HG02852 (cell line): Measurements from ENCODE around the gene USP38.
"Not testable (repeated sequence)": the region's sequence is repeated elsewhere in the genome, so short reads cannot be mapped to it uniquely, and the experiment has no call there.

Source experiments
- ATAC-seq: cut with Tn5 transposase; IDR thresholded peaks from one replicate; pipeline ENCODE4 v1.9.1; 2021; ENCODE audit warnings: mild to moderate bottlenecking, moderate library complexity; ENCODE audit not compliant: unreplicated experiment

Gene USP38, protein sequence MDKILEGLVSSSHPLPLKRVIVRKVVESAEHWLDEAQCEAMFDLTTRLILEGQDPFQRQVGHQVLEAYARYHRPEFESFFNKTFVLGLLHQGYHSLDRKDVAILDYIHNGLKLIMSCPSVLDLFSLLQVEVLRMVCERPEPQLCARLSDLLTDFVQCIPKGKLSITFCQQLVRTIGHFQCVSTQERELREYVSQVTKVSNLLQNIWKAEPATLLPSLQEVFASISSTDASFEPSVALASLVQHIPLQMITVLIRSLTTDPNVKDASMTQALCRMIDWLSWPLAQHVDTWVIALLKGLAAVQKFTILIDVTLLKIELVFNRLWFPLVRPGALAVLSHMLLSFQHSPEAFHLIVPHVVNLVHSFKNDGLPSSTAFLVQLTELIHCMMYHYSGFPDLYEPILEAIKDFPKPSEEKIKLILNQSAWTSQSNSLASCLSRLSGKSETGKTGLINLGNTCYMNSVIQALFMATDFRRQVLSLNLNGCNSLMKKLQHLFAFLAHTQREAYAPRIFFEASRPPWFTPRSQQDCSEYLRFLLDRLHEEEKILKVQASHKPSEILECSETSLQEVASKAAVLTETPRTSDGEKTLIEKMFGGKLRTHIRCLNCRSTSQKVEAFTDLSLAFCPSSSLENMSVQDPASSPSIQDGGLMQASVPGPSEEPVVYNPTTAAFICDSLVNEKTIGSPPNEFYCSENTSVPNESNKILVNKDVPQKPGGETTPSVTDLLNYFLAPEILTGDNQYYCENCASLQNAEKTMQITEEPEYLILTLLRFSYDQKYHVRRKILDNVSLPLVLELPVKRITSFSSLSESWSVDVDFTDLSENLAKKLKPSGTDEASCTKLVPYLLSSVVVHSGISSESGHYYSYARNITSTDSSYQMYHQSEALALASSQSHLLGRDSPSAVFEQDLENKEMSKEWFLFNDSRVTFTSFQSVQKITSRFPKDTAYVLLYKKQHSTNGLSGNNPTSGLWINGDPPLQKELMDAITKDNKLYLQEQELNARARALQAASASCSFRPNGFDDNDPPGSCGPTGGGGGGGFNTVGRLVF

DNA sequence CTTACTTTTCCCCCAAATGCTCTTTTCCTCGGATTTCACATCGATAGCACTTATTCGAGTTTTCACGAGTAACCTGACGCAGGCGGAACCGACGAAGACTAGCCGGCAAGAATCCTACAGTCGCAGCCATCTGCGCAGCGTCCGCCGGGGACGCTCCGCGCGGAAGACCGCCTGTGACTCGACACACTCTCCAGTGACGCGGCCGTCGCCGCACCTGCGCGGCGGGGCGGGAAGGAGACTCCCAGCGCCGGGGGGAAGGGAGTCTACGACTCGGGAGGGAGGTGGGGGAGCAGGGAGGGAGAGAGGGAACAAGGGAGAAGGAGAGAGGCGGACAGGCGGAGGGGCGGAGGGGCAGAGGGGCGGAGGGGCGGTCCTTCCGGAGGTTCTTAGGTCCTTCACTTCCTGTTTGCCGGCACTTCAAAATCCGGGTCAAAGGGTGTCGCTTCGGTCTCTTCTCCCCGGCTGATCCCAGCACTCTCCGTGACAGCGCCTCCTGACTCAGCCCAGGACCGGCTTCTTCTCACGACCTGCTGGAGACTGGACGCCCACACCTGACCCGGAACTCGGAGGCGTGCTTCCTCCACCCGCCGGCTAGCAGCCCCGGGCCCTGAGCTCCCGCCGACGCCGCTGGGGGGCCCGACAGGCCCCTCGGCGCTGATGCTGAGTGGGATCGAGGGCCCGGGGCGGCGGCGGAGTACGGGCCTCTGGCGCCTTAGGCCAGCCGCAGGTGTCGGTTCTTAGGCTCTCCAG lies at the start of gene USP38:
Gene USP38, plus strand, starts transcription at position 415 of the 750 bp plus-strand sequence. CDS start 534 bp downstream, outside the sequence.
- ATAC-seq: peak; percentile 76

DNA sequence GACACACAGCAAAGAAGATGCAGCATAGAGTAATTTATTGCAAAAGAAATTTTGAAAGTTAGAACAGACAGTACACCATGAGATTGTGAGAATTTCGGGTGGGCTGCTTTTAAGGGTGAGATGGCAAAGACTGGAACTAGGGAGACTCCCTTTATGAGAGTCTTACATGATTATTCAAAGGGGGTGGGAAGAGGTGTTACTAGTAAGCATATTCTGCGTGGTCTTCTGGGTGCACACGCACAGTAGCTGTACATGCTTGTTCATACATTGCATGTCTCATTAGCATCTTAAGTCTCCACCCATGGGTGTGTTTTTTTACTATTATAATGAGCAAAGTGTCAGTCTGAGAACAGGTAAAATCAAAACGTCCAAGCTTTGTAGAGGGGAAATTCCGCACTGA lies 49.4 kb upstream of the USP38 start:
- ATAC-seq: no peak

DNA sequence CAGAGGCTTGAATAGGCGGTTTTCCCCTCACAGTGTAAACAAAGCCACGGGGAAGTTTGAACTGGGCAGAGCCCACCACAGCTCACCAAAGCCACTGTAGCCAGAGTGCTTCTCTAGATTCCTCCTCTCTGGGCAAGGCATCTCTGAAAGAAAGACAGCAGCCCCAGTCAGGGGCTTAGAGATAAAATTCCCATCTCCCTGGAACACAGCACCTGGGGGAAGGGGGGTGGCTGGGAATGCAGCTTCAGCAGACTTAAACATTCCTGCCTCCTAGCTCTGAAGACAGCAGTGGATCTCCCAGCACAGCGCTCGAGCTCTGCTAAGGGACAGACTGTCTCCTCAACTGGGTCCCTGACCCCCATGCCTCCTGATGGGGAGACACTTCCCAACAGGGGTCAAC lies 44.0 kb upstream of the USP38 start:
- ATAC-seq: no peak

DNA sequence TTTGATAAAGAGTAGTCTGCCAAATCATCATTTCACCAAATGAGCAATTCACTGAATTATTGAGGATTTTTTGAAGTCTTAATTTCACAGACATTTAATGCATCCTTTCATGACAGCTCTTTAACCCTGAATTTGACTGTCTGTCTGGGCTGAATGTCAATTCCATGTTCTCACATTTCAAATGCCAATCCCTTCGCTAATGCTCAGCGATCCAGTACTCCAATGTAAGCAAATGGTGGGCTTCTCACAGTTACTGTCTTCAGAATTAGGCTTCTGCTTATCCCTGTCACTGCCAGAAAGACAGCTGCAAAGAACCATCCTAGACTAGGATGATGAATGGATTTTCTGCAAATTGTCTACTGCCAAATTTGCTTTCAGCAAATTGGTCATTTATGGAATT lies 36.2 kb upstream of the USP38 start:
- ATAC-seq: no peak

DNA sequence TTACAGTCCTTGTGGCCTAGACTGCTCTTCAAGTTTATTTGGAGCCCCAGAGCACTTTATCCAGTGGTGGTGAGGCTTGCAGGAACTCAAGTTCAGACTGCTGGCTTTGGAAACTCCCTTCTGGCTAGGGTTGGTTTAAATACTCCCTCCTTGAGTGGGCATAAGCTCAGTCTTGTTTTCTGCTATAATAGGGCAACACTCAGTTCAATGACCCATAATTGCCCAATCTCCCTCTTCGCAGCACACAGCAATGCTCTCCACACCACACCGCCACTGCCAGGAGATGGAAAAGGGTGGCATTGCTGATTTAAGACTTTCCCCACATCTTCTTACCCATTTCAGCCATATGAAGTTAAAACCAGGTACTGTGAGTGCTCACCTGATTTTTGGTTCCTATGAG lies 27.9 kb upstream of the USP38 start:
- ATAC-seq: no peak

DNA sequence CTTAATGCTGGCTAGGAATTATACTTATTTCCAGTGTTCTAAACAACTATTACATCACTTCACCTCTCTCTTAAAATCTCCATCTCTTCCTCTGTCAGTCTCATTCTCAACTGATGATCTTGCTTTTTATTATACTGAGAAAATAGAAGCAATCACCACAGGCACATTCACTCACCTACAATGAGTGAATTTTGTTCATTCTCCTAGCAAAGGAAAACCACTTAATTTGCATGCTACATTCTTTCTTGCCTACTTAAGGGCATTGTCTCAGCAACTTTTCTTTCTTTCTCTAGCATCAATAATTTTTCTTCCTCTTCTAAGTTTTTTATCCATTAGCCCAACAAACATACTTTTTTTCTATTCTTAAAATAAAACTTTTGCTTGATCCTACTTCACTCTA lies 21.1 kb upstream of the USP38 start:
- ATAC-seq: no peak

DNA sequence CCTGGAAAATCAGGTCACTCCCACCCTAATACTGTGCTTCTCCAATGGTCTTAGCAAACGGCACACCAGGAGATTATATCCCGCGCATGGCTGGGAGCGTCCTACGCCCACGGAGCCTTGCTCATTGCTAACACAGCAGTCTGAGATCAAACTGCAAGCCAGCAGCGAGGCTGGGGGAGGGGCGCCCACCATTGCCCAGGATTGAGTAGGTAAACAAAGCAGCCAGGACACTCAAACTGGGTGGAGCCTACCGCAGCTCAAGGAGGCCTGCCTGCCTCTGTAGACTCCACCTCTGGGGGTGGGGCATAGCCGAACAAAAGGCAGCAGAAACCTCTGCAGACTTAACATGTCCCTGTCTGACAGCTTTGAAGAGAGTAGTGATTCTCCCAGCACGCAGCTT lies 18.0 kb upstream of the USP38 start:
- ATAC-seq: not testable (repeated sequence)

DNA sequence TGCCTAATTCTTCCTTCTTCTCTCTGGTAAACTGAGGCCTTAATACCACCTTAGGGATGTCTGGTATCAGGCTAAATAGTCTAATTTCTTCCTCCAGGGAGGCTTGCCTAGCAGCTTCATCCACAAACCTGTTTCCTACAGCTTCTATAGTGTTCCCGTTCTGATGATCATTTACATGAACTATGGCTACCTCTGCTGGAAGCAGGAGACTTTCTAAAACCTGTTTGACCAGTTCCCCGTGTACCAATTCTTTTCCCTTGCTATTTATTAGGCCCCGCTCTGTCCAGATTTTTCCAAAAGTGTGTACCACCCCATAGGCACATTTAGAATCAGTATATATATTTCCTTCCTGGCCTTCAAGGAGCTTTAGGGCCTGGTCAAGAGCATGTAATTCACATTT lies 5.8 kb upstream of the USP38 start:
- ATAC-seq: no peak

DNA sequence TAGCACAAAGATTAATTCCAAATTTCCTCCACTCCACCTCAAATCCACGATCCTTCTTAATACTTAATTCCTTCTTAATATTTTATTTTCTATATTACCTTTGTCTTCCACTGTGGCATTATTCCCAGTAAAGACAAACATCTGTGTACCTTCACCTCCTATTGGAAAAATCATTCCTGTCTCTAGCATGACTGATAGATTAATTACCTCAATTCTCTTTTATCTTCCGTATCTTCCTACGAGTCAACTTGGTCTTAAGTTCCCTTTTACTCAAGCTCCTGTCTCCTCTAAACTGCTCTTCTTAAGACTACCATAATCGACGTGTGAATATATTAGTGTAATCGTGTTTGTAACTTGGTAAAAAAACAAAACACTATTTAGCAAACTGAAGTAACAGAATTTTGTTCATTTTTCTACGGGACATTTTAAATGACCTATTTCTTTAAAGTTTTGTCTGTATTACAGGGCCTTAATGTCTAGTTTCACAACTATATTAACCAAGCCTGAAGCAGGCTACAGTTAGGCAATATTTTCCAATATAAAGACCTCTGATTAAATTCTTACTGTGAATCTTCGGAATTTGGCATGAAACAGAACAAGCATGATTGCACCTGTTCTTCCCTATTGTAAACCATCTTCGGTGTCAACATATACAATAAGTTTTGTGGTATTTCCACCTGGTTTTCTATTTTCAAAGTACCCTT lies 1.1 kb upstream of the USP38 start:
- no peak for ATAC-seq

DNA sequence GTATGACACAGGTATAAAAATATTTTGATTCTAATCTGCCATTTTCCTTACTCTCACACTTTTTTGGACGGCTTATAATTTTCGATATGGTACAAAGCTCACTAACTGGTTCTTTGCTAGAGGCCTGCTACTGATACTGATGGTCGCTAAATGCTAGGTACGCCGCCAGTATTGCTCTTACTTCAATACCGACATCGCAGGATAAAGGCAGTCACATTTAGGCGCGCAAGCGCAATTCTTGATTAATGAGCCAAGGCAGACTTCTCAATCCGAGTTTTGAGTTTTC lies 557 bp upstream of the USP38 start:
- ATAC-seq: peak; percentile 20

DNA sequence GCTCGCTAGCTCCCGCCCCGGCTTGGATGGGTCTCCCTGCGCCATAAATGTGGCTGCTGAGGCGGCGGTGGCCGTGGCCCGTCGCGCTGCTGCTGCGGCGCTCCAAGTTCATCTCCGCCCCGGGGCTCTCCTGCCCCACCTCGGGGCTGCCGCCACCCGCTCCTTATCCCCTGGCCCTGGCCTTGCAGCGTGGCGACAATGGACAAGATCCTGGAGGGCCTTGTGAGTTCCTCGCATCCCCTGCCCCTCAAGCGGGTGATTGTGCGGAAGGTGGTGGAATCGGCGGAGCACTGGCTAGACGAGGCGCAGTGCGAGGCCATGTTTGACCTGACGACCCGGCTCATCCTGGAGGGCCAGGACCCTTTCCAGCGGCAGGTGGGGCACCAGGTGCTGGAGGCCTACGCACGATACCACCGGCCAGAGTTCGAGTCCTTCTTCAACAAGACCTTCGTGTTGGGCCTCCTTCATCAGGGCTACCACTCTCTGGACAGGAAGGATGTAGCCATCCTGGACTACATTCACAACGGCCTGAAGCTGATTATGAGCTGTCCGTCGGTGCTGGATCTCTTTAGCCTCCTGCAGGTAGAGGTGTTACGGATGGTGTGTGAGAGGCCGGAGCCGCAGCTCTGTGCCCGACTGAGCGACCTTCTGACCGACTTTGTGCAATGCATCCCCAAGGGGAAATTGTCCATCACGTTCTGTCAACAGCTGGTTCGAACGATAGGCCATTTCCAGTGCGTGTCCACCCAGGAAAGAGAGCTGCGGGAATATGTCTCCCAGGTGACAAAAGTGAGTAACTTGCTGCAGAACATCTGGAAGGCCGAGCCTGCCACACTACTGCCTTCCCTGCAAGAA lies 763 bp downstream of the USP38 start:
- peak; percentile 25 for ATAC-seq

DNA sequence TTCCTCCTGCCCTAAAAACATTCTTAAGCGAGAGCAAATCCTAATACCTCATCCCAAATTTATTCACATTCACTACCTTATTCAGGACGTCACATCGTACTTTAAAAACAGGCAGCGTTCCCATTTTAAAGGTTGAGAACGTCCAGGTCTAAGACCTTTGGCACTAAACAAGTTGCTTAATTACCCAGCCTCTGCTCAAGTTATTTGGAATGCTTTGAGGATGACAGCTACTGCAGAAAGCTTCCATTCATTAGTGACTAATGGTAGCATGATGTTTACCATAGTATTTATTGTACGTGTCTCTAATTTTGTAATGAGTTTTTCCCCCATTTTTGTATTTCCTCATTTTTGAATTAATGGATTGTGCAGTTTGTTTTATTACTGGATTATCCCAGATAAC lies 1.5 kb downstream of the USP38 start:
- no peak for ATAC-seq

DNA sequence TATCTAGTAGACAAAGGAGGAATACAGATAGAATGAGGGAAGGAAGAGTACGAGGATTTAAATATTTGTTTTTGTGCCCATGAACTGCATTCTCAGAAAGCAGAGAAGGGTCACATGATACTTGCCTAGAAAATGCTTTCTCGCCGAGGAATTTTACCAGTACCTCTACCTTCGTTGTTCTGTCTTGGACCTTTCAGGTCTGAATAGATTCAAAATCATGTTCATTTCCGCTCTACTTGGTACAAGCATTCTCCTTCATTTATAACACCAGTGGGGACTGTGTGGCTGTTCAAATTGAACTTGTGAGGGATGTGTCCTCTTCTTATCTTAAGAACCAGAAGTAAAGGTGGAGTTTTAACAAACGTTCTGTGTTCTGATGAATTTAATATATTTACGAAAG lies 1.9 kb downstream of the USP38 start:
- no peak for ATAC-seq

DNA sequence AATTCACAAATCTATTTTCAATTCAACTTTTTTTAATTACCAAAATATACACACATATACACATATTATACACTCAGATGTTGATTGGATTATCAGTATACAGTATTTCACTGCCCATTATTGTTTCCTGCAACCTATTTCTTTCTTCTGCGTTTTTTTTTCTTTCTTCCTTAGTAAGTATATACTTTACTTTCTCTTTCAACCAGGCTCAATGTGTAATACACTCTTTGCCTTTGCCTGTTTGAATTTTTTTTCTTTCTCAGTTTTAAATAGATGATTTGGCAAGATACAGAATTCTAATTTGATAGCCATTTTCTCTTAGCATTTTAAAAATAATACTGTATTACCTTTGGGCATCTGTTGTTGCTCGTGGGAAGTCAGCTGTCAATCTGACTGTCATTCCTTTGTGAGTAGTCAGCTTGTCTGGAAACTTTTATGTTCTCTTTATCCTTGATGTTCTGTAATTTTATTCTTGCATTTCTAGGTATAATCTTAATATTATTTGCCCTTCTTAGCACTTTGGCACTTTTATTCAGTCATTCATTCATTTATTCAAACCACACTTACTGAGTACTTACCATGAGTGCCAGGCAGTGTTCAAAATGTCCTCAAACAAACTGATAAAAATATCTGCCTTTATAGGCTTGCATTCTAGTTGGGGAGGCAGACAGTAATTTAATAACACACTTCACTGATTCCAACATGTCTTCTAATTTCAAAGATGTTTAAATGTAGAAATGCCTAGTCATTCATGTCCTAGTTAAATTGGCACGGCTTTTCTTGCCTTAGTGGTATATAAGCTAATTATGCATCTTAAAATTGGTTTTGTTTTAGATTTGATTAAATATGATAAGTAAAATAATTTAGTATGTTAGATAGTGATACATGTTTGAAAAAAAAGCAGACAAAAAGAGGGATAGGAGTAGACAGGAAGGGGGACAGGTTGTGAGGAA lies 3.7 kb downstream of the USP38 start:
- no peak for ATAC-seq

DNA sequence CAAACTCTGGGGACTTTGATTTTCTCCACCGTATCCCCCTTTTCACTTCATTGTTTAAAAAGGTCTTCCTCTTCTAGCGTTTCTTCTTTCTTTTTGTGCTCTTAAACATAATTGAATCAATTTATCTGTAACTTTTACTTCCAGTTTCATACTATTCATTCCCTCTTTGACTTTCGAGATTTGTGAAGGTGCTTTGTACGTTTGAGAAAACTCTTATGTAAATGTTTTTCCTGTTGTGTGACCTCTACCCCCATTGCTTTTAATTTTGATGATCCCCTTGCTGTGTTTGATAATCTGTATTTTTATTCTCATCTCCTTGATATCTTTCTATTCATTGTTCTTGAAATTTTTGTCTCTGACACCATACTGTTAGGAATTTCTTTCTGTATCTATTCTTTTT lies 4.8 kb downstream of the USP38 start:
- no peak for ATAC-seq

DNA sequence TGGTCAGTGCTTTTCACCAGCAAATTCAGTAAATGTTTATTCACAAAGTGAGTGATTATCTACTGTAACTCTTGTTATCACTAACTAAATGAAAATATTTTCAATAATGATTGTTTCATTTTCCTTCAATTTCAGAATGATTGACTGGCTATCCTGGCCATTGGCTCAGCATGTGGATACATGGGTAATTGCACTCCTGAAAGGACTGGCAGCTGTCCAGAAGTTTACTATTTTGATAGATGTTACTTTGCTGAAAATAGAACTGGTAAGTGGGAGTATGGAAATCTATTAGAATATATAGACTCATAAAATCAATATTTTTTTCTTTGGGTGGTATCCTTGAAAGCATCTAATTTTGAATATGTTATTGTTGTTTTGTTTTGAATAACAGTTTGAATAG lies 10.9 kb downstream of the USP38 start:
- ATAC-seq: no peak

DNA sequence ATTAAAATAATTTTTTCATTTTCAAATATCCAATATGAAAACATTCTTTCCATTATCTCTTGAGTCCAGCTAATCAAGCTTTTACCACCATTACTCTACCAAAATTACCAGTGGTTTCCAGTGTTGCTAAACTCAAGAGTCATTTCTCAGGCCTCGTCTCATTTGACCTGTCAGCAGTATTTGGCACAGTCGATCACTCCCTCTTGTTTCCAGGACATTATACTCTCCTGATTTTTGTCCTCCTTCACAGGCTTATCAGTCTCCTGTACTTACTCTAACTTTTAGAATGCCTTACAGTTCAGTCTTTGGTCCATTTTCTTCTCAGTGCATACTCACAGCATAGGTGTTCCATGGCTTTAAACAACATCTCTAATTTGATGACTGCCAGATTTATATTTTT lies 11.6 kb downstream of the USP38 start:
- ATAC-seq: no peak

DNA sequence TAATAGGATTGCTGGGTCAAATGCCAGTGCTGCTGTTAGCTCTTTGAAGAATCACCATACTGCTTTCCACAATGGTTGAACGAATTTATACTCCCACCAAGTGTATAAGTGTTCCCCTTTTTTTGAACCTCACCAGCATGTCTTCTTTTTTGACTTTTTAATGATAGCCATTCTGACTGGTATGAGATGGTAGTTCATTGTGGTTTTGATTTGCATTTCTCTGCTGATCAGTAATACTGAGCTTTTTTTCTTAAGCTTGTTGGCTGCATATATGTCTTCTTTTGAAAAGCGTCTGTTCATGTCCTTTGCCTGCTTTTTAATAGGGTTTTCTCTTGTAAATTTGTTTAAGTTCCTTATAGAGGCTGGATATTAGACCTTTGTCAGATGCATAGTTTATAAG lies 14.8 kb downstream of the USP38 start:
- ATAC-seq: no peak

DNA sequence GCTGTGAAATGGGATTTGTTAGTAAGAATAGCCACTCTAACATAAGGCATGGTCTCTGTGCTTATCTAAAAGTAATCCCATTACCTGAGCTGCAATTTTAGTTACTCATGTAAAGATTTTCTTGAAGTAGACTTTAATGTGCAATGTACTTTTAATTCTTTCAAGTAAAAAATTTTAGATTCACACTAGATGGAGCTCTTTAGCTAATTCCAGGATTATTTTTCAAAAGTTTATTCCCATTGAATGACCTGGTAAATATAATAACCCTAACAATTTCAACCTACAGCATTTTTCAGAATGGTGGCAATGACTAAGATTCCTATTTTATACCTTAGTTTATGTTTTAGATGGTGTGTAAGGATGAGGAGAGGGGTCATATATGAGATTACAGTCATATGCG lies 18.1 kb downstream of the USP38 start:
- ATAC-seq: no peak
